Ishikawa (cell line): Measurements from ENCODE around the gene PRR5L.

ENCODE experiments used
- EP300 ChIP-seq: IDR thresholded peaks from 2 replicates; pipeline ENCODE4 v1.6.1; 2012; ENCODE audit warnings: borderline replicate concordance
- FOXM1 ChIP-seq: IDR thresholded peaks from 2 replicates; pipeline ENCODE4 v1.6.1; 2012; ENCODE audit warnings: low read depth, borderline replicate concordance
- NFIC ChIP-seq: IDR thresholded peaks from 2 replicates; pipeline ENCODE4 v1.6.1; 2012
- RAD21 ChIP-seq: IDR thresholded peaks from 2 replicates; pipeline ENCODE4 v1.6.1; 2012; ENCODE audit warnings: low read depth
- TAF1 ChIP-seq: IDR thresholded peaks from 2 replicates; pipeline ENCODE4 v1.6.1; 2012; ENCODE audit warnings: low read depth, mild to moderate bottlenecking

- TF ChIP-seq EP300 (no peak), FOXM1 (no peak), RAD21 (no peak), TAF1 (no peak), NFIC (no peak)
Observed at GRCh38 chr11:36392196-36392595, 96.1 kb downstream of the PRR5L start.
